RWPE1 (cell line): ENCODE results near the gene SYDE1.

Experiments used
- CTCF ChIA-PET: fragments of 350-600 bp; sonication (Branson Sonifier 250); formaldehyde crosslinking; extraction: SDS; loops from one replicate; lab custom pipeline; 2021; lab: Yijun Ruan, JAX
- POLR2A ChIA-PET: fragments of 400-600 bp; formaldehyde crosslinking; extraction: SDS; loops from one replicate; lab custom pipeline; 2020; ENCODE audit warnings: antibody characterized with exemption; ENCODE audit not compliant: low non-redundant PET; lab: Yijun Ruan, JAX
- DNase-seq: peaks from one replicate; pipeline ENCODE4 v3.0.0; 2012; ENCODE audit warnings: low spot score
- H3K27ac ChIP-seq: fragments of 450-650 bp; 2 replicates; pipeline ENCODE4 v1.5.1; 2017
- TF ChIP-seq, protein P1 (sequence below): fragments of 450-650 bp; conservative IDR thresholded peaks from 2 replicates; pipeline ENCODE4 v1.5.1; 2017; ENCODE audit warnings: low read depth, mild to moderate bottlenecking

SYDE1 gene

DNA sequence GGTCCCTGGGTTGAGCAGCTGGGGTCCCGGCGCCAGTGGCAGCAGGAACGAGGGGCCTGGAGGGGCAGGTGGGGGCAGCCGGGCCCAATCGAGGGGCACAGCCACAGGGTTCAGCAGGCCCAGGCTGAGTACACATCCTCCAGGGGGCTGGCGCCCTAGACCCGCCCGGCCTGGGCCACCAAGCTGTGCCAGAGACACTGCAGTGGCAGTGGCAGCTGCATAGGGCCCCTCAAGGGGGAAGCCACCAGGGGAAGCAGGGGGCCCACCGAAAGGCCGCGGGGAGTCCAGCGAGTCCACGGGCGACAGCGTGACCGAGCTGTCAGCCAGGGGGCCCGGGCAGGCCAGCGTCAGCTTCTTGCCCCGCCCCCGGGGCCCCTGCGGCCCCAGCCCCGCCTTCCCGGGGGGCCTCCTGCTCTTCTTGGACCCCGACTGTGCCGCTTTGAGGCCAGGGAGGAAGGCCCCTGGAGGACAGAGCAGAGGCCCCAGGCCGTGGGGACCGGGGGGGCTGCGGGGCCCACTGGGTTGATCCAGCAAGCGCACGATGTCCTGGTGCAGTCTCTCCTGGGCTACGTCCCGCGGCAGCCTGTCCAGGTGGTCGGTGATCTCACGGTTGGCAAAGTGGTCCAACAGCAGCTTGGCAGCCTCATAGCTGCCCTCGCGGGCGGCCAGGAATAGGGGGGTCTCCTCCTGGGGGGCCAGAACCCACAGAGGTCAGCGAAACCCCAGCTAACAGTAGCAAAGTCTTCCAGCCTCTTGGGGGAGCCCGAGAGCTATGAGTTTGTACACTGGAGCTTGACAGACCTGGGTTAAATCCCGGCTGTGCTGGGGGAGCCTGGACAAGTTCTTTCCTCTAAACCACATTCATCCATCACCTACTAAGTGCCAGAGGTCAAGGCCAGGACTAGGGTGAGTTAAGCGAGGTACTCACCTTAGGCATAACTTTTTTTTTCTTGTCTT, 54.1 kb downstream of the SYDE1 start:
- POLR2A ChIA-PET = no interaction called here
- TF ChIP-seq, protein P1, sequence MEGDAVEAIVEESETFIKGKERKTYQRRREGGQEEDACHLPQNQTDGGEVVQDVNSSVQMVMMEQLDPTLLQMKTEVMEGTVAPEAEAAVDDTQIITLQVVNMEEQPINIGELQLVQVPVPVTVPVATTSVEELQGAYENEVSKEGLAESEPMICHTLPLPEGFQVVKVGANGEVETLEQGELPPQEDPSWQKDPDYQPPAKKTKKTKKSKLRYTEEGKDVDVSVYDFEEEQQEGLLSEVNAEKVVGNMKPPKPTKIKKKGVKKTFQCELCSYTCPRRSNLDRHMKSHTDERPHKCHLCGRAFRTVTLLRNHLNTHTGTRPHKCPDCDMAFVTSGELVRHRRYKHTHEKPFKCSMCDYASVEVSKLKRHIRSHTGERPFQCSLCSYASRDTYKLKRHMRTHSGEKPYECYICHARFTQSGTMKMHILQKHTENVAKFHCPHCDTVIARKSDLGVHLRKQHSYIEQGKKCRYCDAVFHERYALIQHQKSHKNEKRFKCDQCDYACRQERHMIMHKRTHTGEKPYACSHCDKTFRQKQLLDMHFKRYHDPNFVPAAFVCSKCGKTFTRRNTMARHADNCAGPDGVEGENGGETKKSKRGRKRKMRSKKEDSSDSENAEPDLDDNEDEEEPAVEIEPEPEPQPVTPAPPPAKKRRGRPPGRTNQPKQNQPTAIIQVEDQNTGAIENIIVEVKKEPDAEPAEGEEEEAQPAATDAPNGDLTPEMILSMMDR = peak; percentile 71
- no peak overlapping the region for H3K27ac ChIP-seq
- DNase-seq = peak; percentile 60
- CTCF ChIA-PET = interaction anchor here (0.6 to 1.4 kb wide), 10 partner anchors 10 to 296 kb away, joined by 3 to 16 read pairs (median 4); no protein-coding TSS in a partner anchor
